GM23248 (cell line): ENCODE measurements around the gene VWA5B1.

Experiments
- EZH2 ChIP-seq: fragments of 200-600 bp; sonication (generic); IDR thresholded peaks from 2 replicates; pipeline ENCODE4 v1.6.1; 2018; ENCODE audit warnings: antibody characterized with exemption, mild to moderate bottlenecking; ENCODE audit not compliant: insufficient read depth, poor library complexity, severe bottlenecking
- EZH2phosphoT487 ChIP-seq: fragments of 200-600 bp; sonication (generic); IDR thresholded peaks from 2 replicates; pipeline ENCODE4 v1.6.1; 2018; ENCODE audit warnings: antibody characterized with exemption, moderate library complexity, mild to moderate bottlenecking, low read depth; ENCODE audit not compliant: insufficient read depth

- TF ChIP-seq EZH2 (no peak), EZH2phosphoT487 (no peak)
Measured at GRCh38 chr1:20400341-20401177, 109.9 kb downstream of the VWA5B1 start.
